ES-I3 (cell line): Measurements from ENCODE around the gene DBET.
"Not testable (repeated sequence)": the region's sequence is repeated elsewhere in the genome, so short reads cannot be mapped to it uniquely, and the experiment has no call there.

Source experiments
- H3K36me3 ChIP-seq: 2 replicates; pipeline ENCODE4 v1.6.1; 2013; ENCODE audit warnings: mild to moderate bottlenecking, low read length, control low read depth, moderate library complexity; ENCODE audit not compliant: insufficient read depth
- H3K4me1 ChIP-seq: 2 replicates; pipeline ENCODE4 v1.6.1; 2013; ENCODE audit warnings: mild to moderate bottlenecking, control low read depth, low read length; ENCODE audit not compliant: insufficient read depth
- H3K9ac ChIP-seq: 2 replicates; pipeline ENCODE4 v1.6.1; 2013; ENCODE audit warnings: low read depth, mild to moderate bottlenecking, low read length, moderate library complexity
- H3K9me3 ChIP-seq: 2 replicates; pipeline ENCODE4 v1.6.1; 2013; ENCODE audit warnings: mild to moderate bottlenecking, low read length, moderate library complexity; ENCODE audit not compliant: control insufficient read depth, insufficient read depth

Gene DBET

GRCh38 chr4:190064342-190064741, at the start of gene DBET:
TSS of gene DBET (plus strand) at chr4:190064502.
- not testable (repeated sequence) for H3K9me3 ChIP-seq, H3K9ac ChIP-seq

DNA sequence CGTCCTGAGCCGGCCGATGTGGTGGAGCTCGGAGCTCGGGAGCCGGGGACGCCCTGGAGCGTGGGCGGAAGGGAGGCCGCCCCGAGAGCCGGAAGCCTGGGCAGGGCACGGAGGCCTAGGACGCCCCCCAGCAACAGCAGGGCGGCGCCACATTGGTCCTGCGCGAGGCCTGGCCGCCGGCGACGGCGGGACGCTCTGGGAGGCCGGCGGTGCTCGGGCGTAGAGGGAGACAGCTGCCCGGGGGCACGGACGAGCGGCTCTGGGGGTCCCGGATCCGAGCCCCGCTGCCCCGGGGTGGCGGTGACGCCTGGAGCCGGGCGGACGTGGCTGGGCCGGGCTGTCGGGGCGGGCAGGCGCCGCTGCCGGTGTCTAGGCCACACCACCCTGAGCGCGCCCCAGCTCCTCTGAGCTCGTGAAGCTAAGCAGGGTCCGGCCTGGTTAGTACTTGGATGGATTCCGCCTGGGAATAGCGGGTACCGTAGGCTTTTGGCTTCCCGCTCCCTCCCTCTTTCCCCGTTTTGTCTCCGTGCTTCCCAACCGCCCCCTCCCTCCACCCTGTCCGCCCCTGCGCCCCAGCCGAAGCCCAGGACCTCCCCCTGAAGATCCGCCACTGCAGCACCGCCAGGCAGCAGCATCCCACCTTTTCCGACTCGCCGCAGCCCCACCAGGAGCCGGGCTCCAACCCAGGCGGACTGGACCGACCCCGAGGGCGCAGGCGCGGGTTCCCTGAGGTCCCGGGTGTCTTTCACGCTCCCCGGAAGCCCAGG, 49.3 kb upstream of the DBET start:
- Histone ChIP-seq H3K4me1 (no peaks in the 10 kb centered on the region), H3K9me3 (no peaks in the 10 kb centered on the region), H3K36me3 (no peaks in the 10 kb centered on the region), H3K9ac (peak overlapping the region; percentile 47; the same call in 1 of the 2 replicates)

More at GRCh38 chr4:190064342-190064741, at the start of gene DBET:
- not testable (repeated sequence) for H3K36me3 ChIP-seq, H3K4me1 ChIP-seq

DNA sequence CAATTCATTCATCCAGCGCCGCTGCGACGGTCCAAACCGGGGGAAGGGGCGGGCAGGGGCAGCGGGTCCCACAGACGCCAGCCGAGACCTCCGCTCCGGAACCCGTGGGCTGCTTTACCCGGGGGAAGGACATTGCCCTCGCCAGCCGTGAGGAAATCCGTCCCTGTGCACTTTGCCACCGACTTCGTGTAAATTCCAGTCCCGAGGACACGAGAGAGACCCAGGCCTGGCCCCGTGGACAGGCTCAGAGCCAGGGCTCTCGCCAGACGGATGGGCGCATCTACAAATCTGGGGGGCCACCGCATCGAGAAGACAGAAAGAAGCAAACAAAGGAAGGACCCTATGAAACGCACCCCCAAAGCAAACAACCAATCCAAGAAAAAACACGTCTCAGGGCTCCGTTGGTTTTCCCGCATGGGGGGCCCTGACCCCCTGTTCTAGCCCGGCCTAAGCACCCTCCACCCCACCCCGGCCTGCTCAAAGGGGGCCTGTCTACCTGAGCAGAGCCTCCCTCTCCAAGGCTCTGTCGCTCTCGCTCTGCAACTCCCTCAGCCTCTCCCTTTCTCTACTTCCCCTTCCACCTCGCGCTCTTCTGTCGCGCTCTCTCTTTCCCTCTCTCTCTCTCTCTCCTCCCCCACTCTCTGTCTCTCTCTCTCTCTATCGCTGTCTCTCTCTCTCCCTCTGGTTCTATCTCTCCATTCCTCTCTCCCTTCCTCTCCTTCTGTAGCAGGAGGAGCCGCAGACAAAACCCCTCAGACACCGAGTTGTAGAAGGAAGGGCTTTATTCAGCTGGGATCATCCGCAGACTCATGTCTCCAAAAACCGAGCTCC, 48.5 kb upstream of the DBET start:
- Histone ChIP-seq H3K4me1 (no peaks in the 10 kb centered on the region), H3K9me3 (no peaks in the 10 kb centered on the region), H3K36me3 (no peaks in the 10 kb centered on the region), H3K9ac (peak overlapping the region; percentile 47)

DNA sequence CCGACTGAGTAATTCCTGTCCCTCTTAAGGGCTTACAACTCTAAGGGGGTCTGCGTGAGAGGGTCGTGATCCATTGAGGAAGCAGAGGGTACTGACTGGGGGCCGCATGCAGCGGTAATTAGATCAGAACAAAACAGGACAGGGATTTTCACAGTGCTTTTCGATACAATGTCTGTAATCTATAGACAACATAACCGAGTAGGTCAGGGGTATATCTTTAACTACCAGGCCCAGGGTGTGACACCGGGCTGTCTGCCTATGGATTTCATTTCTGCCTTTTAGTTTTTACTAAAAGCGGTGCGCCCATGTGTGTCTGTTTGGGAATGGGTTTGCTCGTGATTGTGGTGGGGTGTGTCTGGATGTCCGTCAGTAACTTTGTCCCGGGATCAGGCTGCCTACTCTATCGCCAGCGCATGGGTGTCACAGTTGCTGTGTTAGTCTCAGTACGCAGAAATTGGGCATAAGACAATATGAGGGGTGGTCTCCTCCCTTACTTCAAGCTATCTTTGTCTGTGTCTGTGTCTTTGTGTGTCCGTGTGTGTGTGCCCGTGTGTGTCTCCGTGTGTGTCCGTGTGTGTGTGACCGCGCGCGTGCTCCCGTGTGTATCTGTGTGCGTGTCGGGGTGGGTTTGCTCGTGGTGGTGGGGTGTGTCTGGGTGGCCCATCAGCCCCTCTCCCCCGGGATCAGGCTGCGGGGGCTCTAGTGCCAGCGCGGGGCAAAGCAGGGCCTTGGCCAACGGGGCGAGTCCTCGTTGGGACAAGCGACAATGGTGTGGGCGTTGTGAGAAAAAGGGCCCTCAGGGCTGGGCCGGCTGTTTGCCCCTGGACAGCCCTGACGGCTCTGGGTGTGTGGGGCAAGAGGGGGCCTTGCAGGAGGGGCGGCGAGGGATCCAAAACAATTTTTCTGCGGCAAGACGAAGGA, 47.7 kb upstream of the DBET start:
- H3K36me3 ChIP-seq, result no peaks in the 10 kb centered on the region
- H3K4me1 ChIP-seq, result no peaks in the 10 kb centered on the region
- no peak overlapping the region; the same call in 1 of the 2 replicates for H3K9ac ChIP-seq
- H3K9me3 ChIP-seq, result no peaks in the 10 kb centered on the region

- no peak overlapping the region; the same call in 1 of the 2 replicates for H3K9ac ChIP-seq
- H3K4me1 ChIP-seq, result no peaks in the 10 kb centered on the region
- H3K36me3 ChIP-seq, result no peaks in the 10 kb centered on the region
- H3K9me3 ChIP-seq, result no peaks in the 10 kb centered on the region
These were observed 46.7 kb upstream of the DBET start for GRCh38 chr4:190017357-190018200.

DNA sequence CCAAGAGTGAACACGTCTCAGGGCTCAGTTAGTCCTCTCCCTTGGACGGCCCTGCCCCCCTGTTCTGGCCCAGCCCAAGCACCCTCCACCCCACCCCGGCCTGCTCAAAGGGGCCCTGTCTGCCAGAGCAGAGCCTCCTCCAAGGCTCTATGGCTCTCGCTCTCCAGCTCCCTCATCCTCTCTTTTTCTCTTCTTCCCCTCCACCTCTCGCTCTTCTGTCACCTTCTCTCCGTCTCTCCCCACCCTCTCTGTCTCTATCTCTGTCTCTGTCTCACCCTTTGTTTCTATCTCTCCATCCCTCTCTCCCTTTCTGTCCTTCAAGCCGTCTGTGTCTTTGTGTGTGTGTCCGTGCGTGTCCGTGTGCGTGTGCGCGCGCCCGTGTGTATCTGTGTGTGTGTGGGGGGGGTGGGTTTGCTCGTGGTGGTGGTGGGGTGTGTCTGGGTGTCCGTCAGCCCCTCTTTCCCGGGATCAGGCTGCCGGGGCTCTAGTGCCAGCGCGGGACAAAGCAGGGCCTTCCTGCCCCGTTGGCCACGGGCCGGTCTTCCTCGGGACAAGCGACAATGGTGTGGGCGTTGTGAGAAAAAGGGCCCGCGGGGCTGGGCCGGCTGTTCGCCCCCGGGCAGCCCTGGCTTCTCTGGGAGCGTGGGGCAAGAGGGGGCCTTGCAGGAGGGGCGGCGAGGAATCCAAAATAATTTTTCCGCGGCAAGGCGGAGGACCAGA, 45.9 kb upstream of the DBET start:
- no peaks in the 10 kb centered on the region for H3K9me3 ChIP-seq
- H3K36me3 ChIP-seq, result no peaks in the 10 kb centered on the region
- no peaks in the 10 kb centered on the region for H3K4me1 ChIP-seq
- no peak overlapping the region for H3K9ac ChIP-seq

DNA sequence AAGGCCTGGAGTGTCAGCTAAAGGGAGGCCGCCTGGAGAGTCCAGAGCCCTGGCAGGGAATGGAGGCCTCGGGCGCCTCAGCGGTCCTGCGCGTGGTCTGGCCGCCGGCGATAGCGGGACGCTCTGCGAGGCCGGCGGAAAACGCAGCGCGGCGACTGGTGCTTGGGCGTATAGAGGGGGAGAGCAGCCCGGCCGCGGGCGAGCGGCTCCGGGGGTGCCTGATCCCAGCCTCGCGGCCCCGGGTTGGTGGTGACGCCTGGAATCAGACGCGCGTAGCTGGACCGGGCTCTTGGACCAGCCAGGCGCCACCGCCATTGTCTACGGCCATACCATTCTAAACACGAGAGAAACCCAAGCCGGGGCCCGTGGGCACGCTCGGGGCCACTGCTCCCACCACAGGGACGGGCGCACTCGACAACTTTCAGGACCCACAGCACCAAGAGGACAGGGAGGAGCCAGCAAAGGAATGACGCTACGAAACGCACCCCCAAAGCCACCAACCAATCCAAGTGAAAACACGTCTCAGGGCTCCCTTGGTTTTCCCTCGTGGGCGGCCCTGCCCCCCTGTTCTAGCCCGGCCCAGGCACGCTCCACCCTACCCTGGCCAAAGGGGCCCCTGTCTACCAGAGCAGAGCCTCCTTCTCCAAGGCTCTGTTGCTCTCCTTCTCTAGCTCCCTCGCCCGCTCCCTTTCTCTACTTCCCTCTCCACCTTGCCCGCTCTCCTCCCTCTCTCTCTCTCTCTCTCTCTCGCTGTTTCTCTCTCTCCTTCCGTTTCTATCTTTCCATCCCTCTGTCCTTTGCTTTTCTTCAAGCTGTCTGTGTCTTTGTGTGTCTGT, 45.1 kb upstream of the DBET start:
- H3K4me1 ChIP-seq, result no peaks in the 10 kb centered on the region
- no peaks in the 10 kb centered on the region for H3K36me3 ChIP-seq
- no peak overlapping the region; the same call in 1 of the 2 replicates for H3K9ac ChIP-seq
- no peaks in the 10 kb centered on the region for H3K9me3 ChIP-seq

GRCh38 chr4:190019859-190020463, 44.3 kb upstream of the DBET start:
- not testable (repeated sequence) for H3K9me3 ChIP-seq, H3K9ac ChIP-seq, H3K36me3 ChIP-seq, H3K4me1 ChIP-seq

GRCh38 chr4:190020790-190021717, 43.2 kb upstream of the DBET start:
- no peaks in the 10 kb centered on the region for H3K36me3 ChIP-seq
- H3K9ac ChIP-seq, result peak overlapping the region; percentile 38; the same call in 1 of the 2 replicates
- H3K9me3 ChIP-seq, result no peaks in the 10 kb centered on the region
- no peaks in the 10 kb centered on the region for H3K4me1 ChIP-seq

GRCh38 chr4:190021973-190022372, 42.3 kb upstream of the DBET start:
- H3K9me3 ChIP-seq, H3K4me1 ChIP-seq, H3K9ac ChIP-seq, H3K36me3 ChIP-seq: not testable (repeated sequence)

GRCh38 chr4:190022614-190023281, 41.6 kb upstream of the DBET start:
- H3K9me3 ChIP-seq, H3K36me3 ChIP-seq, H3K4me1 ChIP-seq, H3K9ac ChIP-seq: not testable (repeated sequence)
